ENCODE results near the gene NR3C1. TPM values are rescaled to one million over a fixed set of nuclear protein-coding genes. Genes with fewer than 3 reads are reported as not detected.

Gene NR3C1
- total and polyA plus RNA-seq, 2 of the 13 experiments (the other 11 are each of a cell fraction or from before 2014, with no cell fraction given), result 10.0 to 24.3 TPM

DNA sequence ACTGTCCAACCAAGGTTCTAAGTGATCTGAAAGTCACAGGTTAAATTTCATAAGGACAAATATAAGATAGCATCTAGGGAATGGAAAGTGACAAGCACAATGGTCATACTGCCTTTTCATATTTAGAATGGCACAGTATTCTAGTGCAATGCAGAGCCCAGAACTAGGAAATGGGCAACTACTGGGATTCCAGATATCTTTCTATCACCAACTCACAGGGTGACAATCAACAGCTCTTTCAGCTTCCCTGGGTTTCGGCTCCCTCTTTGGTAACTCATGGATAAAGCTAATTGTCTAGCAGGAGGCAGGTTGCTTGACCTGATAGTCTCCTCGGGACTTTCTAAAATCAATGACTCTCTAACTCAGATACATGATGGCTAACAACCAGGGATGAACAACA, 60.4 kb downstream of the NR3C1 start (continued):
- TF ChIP-seq, protein P1, sequence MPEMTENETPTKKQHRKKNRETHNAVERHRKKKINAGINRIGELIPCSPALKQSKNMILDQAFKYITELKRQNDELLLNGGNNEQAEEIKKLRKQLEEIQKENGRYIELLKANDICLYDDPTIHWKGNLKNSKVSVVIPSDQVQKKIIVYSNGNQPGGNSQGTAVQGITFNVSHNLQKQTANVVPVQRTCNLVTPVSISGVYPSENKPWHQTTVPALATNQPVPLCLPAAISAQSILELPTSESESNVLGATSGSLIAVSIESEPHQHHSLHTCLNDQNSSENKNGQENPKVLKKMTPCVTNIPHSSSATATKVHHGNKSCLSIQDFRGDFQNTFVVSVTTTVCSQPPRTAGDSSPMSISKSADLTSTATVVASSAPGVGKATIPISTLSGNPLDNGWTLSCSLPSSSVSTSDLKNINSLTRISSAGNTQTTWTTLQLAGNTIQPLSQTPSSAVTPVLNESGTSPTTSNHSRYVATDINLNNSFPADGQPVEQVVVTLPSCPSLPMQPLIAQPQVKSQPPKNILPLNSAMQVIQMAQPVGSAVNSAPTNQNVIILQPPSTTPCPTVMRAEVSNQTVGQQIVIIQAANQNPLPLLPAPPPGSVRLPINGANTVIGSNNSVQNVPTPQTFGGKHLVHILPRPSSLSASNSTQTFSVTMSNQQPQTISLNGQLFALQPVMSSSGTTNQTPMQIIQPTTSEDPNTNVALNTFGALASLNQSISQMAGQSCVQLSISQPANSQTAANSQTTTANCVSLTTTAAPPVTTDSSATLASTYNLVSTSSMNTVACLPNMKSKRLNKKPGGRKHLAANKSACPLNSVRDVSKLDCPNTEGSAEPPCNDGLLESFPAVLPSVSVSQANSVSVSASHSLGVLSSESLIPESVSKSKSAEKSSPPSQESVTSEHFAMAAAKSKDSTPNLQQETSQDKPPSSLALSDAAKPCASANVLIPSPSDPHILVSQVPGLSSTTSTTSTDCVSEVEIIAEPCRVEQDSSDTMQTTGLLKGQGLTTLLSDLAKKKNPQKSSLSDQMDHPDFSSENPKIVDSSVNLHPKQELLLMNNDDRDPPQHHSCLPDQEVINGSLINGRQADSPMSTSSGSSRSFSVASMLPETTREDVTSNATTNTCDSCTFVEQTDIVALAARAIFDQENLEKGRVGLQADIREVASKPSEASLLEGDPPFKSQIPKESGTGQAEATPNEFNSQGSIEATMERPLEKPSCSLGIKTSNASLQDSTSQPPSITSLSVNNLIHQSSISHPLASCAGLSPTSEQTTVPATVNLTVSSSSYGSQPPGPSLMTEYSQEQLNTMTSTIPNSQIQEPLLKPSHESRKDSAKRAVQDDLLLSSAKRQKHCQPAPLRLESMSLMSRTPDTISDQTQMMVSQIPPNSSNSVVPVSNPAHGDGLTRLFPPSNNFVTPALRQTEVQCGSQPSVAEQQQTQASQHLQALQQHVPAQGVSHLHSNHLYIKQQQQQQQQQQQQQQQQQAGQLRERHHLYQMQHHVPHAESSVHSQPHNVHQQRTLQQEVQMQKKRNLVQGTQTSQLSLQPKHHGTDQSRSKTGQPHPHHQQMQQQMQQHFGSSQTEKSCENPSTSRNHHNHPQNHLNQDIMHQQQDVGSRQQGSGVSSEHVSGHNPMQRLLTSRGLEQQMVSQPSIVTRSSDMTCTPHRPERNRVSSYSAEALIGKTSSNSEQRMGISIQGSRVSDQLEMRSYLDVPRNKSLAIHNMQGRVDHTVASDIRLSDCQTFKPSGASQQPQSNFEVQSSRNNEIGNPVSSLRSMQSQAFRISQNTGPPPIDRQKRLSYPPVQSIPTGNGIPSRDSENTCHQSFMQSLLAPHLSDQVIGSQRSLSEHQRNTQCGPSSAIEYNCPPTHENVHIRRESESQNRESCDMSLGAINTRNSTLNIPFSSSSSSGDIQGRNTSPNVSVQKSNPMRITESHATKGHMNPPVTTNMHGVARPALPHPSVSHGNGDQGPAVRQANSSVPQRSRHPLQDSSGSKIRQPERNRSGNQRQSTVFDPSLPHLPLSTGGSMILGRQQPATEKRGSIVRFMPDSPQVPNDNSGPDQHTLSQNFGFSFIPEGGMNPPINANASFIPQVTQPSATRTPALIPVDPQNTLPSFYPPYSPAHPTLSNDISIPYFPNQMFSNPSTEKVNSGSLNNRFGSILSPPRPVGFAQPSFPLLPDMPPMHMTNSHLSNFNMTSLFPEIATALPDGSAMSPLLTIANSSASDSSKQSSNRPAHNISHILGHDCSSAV (CRISPR knock-in tag; IDR thresholded peaks at IDR 0.05; ENCODE audit: borderline replicate concordance), result no peak

DNA sequence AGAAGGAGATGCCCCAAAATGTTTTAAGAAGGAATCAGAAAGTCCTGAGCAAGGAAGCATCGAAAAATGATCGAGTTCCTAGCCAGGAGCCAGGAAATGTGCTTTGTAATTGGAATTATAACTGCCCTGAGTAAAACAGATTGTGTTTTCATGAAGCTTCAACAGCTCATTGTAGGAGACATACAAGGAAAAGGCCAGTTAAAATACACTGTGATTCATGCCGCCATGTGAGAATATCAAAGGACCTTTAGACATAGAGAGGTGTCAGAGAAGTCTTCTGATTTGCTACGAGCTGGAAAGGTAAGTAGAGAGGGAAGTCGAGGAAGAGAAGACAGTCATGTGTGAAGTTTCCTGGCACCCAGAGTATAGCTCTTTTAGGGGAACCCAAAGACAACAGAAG, 60.9 kb downstream of the NR3C1 start:
- H3K4me1 ChIP-seq (ENCODE audit: insufficient read depth, low read length), result peaks cover 11% of the 10 kb centered on the region
- no peak overlapping the region for H3K9ac ChIP-seq (ENCODE audit: insufficient read depth, low read depth, low read length)
- no peak overlapping the region for H3K27ac ChIP-seq (ENCODE audit: extremely low read length, insufficient read depth, low read length)
- H3K4me2 ChIP-seq (ENCODE audit: low read depth, low read length), result no peak overlapping the region
- ChIA-PET POLR2A (no interaction called here), CTCF (ENCODE audit: low intra/inter-chr PET ratio, low total read pairs) (no interaction called here)
- 97% methylated on average over 5 of the region's 5 CpGs for WGBS (ENCODE audit: low lambda C conversion rate)
- H2AFZ ChIP-seq (ENCODE audit: low read length), result no peak overlapping the region
- ATAC-seq (no peak), FAIRE-seq (no peak), DNase-seq (ENCODE audit: low spot score) (no peak)
- H3K9me3 ChIP-seq (ENCODE audit: low read length), result no peaks in the 10 kb centered on the region
- BruUV-seq (replicated peaks), result no TSS peak
- H3K36me3 ChIP-seq (replicated peaks in 1 of 2; ENCODE audit: control insufficient read depth in 1 of 2, insufficient read depth in 2 of 2, low read length in 2 of 2), result 0 out of 5 replicates have a peak, but pooled peaks cover 0 to 3% of the 10 kb centered on the region in 2 experiments
- H3K79me2 ChIP-seq (ENCODE audit: insufficient read depth, low read length), result peaks cover 5% of the 10 kb centered on the region
- no peaks in the 10 kb centered on the region for H4K20me1 ChIP-seq (ENCODE audit: insufficient read depth, low read length)
- intact Hi-C loops (cut with micrococcal nuclease; ENCODE audit: unreplicated experiment) (no loop called here), in situ Hi-C loops (cut with HindIII; ENCODE audit: extremely low pct_ligation_motif_present, low pct_unique_long_range_greater_than_20kb) (no loop called here)
- H3K4me3 ChIP-seq (replicated peaks in 1 of 3; ENCODE audit: insufficient read depth in 1 of 3, low read depth in 2 of 3, low read length in 3 of 3), result no peak overlapping the region
- no peaks in the 10 kb centered on the region; a peak in 1 of 5 replicates for H3K27me3 ChIP-seq (ENCODE audit: control insufficient read depth in 1 of 2, insufficient read depth in 2 of 2, low read length in 2 of 2)
- TF ChIP-seq NRL (CRISPR knock-in tag; IDR thresholded peaks at IDR 0.05; ENCODE audit: borderline replicate concordance), result no peak

All from HepG2 (cell line).